GM03348 (cell line): ENCODE results near the gene VTN.

Source experiments
- DNase-seq: peaks from one replicate; pipeline ENCODE4 v3.0.0; 2012; ENCODE audit warnings: low spot score

Gene VTN

DNA sequence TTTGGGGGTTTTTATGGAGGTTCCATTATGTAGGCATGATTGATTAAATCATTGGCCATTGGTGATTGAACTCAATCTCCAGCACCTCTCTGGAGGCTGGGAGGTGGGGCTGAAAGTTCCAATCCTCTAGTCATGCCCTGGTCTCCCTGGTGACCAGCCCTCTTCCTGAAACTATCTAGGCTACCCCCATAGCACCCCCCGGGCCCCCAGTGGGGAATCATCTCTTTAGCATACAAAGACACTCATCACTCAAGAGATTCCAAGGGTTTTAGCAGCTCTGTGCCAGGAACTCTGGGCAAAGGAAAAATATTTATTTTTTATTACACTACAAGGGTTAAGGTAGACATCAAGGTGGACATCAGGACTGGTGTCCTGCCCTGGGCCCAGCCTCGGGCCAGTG lies 25.3 kb upstream of the VTN start:
- no peak for DNase-seq

DNA sequence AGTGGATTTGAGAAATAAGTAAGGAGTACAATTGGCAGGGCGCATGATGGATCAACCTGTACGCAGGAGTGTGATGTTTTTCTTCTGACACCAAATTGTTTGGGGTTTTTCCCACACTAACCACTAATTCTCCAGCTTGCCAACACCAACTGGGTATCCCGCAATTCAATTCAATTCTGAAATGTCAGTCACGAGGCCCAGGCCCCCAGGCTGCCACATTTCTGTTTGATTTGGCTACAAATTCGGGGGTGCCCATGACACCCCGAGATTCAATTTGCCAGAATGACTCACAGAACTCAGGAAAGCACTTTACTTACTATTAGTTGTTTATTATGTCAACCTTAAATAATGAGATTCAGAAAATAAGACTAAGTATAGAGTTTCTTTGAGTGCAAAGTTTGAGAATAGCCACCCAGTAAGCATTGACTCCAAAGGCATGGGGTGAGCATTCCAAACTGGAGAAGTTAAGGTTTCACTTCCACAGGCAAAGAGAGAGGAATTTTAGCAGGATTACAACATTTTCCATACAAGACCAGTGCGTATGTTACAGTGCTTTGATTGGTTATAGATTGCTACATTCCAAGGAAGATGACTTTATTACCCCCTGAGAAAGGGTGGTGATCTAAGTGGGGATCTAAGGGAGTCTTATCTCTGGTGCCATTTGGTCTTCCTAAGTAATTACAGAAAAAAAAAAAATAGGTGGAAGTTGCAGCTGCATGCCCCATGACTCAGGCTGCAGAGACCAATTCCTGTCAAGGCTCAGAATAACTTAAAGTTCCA lies 24.4 kb upstream of the VTN start:
- DNase-seq = no peak

DNA sequence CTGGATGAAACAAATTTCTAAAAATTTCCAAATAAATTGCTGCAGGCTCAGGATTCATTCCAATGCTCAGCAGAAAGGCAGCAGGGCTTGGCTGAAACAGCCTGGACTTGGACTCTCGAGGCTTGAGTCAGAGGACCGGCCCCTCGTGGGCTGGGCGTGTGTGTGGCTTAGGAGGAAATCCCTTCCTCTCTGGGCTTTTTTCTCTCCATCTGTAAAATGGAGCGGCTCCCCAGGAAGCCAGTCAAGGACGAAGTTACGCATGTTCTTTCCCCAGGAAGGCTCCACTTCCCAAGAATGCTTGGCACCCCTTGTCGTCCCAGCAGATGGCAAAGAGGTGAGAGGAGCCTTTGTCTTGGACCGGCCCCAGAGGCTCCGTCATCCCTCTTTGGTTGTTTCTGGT lies 22.4 kb upstream of the VTN start:
- DNase-seq = peak; percentile 55

DNA sequence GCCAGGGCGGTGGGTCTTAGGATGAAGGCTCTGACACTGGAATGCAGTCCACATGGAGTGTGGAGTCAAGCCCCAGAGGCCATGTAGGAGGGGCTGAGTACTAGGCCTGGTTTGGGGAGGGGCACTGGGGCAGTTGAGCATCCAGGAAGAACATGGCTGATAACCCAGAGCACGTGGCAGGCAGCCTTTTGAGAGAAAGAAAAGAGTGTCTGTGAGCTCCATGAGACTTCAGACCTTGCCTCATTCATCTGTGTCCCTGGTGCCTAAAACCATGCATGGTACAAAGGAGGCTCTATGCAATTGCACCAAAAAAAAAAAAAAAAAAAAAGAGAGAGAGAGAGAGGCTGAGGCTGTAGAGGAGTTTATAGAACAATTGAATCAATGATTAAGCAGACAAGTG lies 21.3 kb upstream of the VTN start:
- DNase-seq = no peak

DNA sequence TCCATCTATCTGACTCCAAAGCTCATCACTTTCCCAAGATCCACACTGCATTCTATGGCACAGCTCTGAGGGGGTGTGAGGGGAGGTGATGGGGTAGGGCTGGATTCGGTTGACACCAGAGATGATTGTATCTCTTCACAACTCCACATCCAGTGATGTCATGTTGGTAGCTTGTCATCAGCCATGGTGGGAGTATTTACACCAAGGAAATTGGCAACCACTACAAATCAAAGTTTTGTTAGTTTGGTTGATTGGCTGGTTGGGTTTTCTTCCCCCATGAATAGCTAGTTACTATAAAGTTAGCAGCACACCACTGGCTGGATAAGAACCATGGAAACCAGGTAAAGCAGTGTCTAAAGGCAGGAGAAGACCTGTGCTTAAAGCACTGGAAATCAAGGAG lies 20.9 kb upstream of the VTN start:
- DNase-seq = no peak

DNA sequence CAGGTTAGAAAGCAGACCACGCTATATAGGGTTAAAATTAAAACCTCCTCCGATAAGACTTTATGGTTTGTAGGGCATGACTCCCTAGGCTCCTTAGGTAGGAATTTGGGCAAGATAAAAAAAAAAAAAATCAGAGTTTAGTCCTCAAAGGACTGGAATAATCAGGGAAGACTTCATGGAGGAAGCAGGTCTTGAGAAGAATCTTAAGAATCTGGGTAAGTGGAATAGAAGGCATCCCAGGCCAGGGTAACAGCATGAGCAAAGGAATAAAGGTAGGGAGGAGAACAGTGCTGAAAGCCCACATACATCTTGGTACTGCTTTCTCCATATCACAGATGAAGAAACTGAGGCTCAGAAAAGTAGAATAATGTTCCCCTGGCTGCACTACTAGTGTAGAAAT lies 20.5 kb upstream of the VTN start:
- DNase-seq = no peak

DNA sequence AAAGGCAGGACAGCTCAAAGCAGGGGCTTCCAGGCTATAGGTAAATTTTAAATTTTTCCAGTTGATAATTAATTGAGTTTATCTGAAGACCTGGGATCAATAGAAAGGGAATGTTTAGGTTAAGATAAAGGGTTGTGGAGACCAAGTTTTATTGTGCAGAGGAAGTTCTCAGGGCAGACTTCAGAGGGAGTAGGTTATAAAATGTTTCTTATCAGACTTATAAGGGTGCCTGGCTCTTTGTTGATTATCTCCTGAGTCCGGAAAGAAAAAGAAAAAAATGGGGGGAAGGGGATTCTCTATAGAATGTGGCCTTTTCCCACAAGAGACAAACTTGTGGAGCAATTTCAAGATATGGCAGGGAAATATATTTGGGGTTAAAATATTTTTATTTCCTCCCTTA lies 20.0 kb upstream of the VTN start:
- DNase-seq = no peak

DNA sequence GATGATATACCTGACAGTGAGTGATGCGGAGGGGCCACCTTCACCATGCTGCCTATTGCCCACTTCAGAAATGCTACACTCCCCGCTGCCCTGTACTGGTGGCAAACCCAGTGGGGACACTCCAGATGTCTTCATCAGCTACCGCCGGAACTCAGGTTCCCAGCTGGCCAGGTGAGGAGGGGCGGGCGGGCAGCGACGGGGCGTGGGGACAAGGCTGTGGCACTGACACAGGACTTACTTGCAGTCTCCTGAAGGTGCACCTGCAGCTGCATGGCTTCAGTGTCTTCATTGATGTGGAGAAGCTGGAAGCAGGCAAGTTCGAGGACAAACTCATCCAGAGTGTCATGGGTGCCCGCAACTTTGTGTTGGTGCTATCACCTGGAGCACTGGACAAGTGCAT lies 18.0 kb upstream of the VTN start:
- DNase-seq = no peak

DNA sequence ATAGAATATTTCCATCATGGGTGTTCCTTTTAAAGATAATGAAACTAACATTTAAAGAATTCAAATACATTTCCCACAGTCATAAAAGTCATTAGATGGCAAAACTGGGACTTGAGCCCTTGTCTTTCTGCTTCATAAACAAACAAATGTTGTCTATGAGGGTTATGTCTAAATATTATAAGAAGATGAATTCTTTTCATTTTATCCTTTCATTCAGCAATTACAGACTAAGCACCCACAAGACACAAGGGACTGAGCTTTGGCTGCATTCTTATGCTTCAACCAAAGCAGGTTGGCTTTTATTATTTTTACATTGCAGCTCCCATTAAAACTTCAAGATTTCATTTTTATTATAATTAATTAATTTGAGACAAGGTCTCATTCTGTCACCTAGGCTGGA lies 16.3 kb upstream of the VTN start:
- no peak for DNase-seq

DNA sequence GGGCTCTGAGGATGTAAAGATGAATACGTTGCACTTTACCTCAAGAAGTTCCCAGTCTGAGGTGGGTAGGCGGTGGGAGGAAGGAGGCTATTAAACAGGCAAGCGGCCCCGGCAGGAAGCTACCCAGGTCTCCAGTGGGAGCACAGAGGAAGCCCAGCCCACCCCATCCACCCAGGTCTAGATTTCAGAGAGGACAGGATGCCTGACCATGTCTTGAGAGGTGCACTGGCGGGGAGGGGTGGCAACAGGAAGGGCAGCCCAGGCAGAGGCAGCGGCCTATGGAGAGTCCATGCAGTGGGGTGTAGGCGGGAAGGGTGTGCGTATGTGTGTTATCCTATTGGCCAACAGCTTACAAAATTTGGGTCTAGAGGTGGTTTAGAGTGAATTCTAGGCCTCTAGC lies 15.3 kb upstream of the VTN start:
- no peak for DNase-seq

DNA sequence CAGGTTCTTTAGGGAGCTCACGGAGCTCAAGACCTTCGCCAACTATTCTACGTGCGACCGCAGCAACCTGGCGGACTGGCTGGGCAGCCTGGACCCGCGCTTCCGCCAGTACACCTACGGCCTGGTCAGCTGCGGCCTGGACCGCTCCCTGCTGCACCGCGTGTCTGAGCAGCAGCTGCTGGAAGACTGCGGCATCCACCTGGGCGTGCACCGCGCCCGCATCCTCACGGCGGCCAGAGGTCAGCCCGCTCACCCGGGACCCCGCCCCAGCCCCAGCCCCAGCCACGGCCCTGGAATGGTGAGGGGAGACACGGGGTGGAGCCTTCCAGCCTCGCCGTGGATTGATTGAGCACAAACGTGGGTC lies 14.9 kb upstream of the VTN start:
- no peak for DNase-seq

DNA sequence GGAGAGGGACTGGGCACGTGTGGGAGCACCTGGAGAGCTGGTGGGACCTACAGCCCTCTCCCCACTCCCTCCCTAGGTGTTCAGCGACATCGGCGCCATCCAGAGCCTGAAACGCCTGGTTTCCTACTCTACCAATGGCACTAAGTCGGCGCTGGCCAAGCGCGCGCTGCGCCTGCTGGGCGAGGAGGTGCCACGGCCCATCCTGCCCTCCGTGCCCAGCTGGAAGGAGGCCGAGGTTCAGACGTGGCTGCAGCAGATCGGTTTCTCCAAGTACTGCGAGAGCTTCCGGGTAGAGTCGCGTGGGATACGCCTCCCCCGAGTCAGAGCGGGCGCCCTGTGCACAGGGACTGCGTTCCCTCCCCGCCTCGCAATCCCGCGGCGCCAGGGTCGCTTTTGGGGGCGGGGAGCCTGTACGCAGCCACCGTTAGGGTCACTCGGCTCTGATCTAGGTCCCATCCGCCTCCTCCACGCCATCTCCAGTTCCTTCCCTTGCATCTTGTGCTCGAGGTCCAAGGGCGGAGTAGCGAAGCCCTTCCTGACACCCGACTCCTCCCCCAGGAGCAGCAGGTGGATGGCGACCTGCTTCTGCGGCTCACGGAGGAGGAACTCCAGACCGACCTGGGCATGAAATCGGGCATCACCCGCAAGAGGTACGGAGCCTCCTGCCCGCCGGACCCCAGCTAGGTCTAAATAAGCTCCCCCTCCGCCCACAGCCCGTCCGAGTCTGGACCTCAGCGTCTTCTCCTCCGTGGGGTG lies 14.4 kb upstream of the VTN start:
- DNase-seq = peak; percentile 69

DNA sequence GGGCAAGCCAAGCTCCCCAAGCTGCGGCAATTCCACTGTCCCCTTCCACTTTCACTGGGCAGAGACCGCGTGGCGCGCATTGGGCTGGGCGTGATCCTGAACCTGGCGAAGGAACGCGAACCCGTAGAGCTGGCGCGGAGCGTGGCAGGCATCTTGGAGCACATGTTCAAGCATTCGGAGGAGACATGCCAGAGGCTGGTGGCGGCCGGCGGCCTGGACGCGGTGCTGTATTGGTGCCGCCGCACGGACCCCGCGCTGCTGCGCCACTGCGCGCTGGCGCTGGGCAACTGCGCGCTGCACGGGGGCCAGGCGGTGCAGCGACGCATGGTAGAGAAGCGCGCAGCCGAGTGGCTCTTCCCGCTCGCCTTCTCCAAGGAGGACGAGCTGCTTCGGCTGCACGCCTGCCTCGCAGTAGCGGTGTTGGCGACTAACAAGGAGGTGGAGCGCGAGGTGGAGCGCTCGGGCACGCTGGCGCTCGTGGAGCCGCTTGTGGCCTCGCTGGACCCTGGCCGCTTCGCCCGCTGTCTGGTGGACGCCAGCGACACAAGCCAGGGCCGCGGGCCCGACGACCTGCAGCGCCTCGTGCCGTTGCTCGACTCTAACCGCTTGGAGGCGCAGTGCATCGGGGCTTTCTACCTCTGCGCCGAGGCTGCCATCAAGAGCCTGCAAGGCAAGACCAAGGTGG lies 11.2 kb upstream of the VTN start:
- no peak for DNase-seq

DNA sequence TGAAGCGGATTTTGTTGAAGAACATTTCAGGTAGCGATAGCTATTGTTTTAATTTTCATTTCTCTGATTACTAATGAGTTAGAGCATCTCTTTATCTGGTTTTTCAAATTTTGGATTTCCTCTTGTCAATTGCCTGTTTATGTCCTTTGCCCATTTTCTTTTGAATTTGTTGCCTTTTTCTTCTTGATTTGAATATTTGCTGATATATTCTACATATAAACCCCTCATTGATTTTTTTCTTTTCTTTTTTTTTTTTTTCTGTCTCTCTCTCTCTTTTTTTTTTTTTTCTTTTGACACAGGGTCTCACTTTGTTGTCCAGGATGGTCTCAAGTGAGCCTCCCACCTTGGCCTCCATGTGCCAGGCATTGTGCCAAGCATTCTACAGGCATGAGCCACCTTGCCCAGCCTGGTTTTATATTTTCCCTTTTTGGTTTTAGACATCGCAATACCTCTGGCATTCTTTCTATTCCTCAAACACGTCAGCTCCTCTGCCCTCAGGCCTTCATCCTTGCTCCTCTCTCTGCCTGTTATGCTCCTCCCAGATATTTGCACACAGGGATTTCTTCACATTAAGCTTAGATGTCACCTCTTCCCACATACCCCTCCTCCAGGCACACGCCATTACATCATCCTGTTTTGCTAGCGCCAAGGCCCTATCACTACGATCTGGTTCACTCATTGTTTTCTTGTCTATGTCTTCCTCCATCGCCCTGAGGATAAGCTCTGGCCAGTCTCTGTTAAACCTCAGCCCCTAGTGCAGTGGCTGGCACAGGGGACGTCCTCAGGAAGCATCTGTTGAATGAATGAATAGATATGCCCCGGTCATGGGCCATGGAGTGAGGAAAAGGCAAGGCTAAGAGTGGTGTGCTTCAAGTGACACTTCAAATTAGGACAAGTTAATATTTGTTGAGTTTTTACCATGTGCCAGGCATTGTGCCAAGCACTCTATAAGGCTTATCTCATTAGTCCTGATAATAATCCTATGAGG lies 10.0 kb upstream of the VTN start:
- DNase-seq = no peak

DNA sequence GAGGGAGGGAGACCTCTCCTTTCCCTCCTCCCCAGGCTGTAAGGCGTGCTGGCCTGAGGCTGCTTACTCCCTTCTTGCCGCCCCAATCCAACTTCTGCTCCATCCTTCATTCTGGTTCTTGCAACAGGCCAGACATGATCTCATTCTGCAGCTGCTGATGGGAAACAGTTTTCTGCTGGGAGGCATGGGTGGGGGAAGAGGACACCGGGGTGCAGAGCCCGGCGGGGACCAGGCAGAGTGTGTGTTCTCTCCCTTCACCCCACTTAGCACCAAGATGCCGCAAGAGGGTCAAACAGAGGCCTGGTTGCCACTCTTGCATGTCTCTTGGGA lies 2.8 kb upstream of the VTN start:
- no peak for DNase-seq

DNA sequence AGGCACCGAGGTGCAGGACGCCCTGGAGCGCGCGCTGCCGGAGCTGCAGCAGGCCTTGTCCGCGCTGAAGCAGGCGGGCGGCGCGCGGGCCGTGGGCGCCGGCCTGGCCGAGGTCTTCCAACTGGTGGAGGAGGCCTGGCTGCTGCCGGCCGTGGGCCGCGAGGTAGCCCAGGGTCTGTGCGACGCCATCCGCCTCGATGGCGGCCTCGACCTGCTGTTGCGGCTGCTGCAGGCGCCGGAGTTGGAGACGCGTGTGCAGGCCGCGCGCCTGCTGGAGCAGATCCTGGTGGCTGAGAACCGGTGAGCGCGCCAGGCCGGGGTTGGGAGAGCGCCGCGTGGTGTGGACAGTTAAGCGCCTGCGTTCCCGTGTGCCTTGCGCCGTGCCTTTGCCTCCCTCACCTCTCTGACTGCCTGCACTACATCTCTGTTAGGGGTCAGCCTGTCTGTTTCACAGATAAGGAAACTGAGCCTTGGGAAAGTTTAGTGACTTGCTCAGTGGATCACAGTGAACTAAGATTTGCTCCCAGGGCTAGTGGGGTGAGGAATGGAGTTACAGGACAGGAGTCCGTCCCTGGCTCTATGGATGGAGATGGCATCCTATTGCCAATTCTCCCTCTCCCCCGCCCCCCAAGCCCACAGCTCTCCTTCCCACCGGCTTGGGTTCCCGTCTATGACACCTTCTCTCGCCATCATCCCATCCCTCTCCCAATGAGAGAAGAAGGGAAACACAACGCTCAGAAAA lies 2.3 kb upstream of the VTN start:
- DNase-seq = peak; percentile 51

DNA sequence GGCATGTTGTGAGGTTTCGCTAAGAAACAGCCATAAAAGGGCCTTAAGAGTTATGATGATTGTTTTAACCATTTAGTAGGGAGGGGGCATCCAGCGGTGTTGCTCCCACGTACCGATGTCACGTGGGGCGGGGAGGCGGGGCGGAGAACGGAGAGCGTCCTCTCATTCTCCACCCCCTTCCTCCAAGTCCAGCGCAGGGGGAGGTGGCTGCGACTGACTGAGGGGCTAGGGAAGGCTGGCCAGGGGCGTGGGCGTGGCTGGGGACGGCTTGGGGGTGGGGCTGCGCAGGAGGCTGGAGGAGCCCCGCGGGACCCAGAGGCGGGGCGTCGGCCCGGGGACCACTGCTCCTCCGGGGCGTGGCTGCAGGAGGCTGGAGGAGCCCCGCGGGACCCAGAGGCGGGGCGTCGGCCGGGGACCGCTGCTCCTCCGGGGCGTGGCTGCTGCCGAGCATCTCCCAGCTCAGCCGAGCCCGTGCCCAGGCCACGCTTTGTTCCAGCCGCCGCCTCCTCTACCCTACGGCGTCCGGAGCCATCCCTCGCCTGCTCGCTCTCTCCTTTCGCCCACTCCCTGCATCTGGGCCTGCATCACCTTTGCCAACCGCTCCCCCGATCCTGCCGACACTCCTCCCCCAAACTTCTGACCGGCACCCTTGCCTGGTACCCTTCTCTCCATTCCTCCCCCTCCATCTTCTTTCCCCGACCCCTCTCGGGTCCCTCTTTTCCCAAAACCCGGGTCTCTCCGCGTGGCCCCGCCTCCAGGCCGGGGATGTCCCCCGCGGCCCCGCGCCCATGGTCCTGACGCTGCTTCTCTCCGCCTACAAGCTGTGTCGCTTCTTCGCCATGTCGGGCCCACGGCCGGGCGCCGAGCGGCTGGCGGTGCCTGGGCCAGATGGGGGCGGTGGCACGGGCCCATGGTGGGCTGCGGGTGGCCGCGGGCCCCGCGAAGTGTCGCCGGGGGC lies 1.4 kb upstream of the VTN start, which contains the start of gene SARM1:
TSS of gene SARM1 (plus strand) at position 450 of the 958 bp plus-strand sequence. CDS start at position 789, 339 bp downstream.
- DNase-seq = peak; percentile 94

DNA sequence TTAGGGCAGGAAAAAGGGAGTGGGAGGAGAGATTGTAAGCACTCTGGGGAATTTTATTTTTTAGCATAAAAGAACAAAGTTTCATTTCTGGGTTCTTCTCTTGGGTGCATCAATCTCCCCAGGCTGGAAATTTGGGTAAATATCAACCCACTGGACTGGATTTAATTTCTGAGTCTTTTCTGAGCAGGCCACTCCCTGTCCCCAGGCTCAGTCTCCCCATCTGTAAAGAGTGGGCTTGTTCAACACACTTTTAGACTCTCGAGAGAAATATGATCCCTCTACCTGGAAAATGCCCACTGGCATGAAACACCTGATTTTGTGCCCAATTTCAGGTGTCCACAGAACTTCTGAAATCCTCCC lies 617 bp upstream of the VTN start:
- no peak for DNase-seq

DNA sequence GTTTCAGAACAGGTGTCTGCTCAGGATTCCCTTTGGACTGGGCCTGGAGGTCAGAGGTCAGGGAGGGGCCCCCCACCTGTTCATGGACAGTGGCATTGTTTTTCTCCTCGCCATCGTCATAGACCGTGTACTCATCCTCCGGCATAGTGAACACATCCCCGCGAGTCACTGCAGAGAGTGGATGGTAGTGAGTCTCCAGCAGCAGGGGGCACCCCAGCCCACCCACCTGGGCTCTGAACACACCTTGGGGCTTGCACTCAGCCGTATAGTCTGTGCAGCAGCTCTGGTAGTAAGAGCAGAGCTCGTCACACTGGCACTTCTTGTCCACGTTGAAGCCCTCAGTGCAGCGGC lies 448 bp downstream of the VTN start:
- DNase-seq = no peak

DNA sequence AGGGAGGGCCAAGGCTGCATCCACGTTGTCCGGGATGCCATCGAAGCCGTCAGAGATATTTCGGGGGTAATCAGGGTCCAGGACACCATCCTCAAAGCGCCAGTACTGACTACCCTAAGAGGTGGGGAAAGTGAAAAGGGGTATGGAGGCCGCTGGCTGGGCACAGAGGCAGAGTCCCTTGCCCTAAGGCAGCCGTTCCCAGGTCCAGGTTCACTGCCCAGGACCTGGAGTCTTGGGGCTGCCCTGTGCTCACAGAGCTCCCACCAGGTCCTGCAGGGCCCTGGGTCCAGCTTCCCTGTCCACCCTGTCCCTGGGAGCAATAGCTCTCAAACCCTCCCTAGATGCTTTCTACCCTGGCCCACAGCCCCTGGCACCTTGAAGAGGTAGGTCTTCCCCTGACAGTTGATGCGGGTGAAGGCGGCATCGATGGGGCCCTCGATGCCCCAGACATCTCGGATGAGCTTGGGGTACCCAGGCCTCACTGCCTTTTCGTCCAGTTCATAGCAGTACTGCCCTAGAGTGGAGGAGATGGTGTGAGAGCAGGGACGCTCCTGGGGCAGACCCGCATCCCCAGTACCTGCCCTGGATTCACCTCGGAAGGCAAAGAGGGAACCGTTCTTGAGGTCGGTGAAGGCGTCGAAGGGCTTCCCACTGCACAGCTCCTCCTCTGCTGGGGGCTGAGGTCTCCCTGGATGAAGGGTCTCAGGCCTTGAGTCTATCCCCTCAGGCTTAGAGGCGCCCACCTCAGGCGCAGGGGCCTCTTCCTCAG lies 1.0 kb downstream of the VTN start:
- no peak for DNase-seq
